Anterior cingulate cortex (tissue), 58 donors: Measurements from ENCODE around the gene RBM7.

Source experiments
- DNase-seq, 58 donors: peaks; one replicate each; lab custom pipeline; 2025; lab: John Stamatoyannopoulos, UW

The RBM7 gene

GRCh38 chr11:114392735-114393667, 7.5 kb upstream of the RBM7 start:
- DNase-seq: no peak

GRCh38 chr11:114395736-114396135, 4.7 kb upstream of the RBM7 start:
- no peak for DNase-seq

GRCh38 chr11:114396916-114397315, 3.5 kb upstream of the RBM7 start:
- no peak for DNase-seq

GRCh38 chr11:114397349-114397982, 3.0 kb upstream of the RBM7 start:
- DNase-seq: peak in 1 of 58 donors; percentile 34

- DNase-seq: no peak
These were observed 2.1 kb upstream of the RBM7 start for GRCh38 chr11:114398303-114398920.

GRCh38 chr11:114399490-114400215, 813 bp upstream of the RBM7 start:
- peak in 9 of 58 donors; percentile 34 to 77 (median 59) for DNase-seq

- DNase-seq: no peak
These were observed 403 bp downstream of the RBM7 start for GRCh38 chr11:114400915-114401223.

GRCh38 chr11:114401311-114401710, 845 bp downstream of the RBM7 start:
- DNase-seq: no peak

- no peak for DNase-seq
These were observed 12.5 kb downstream of the RBM7 start for GRCh38 chr11:114412946-114413345.

GRCh38 chr11:114413958-114414357, 13.5 kb downstream of the RBM7 start:
- DNase-seq: no peak

- no peak for DNase-seq
These were observed 16.0 kb downstream of the RBM7 start for GRCh38 chr11:114416441-114416961.

GRCh38 chr11:114426280-114426679, 25.8 kb downstream of the RBM7 start:
- no peak for DNase-seq

- no peak for DNase-seq
These were observed 29.8 kb downstream of the RBM7 start for GRCh38 chr11:114430290-114430689.

- DNase-seq: no peak
These were observed 32.4 kb downstream of the RBM7 start for GRCh38 chr11:114432893-114433292.

- DNase-seq: no peak
These were observed 32.9 kb downstream of the RBM7 start for GRCh38 chr11:114433376-114433775.

- DNase-seq: no peak
These were observed 37.8 kb downstream of the RBM7 start for GRCh38 chr11:114438303-114438702.

- DNase-seq: peak; percentile 39 to 97 (median 92)
These were observed 39.0 kb downstream of the RBM7 start, which contains the start of gene REXO2 for GRCh38 chr11:114439229-114440120. Gene REXO2, plus strand, starts transcription at chr11:114439467. Its CDS starts 62 bp downstream, at chr11:114439529.

GRCh38 chr11:114440121-114440860, 39.8 kb downstream of the RBM7 start:
- peak in 13 of 58 donors; percentile 4 to 63 (median 32) for DNase-seq
